H1 (cell line): Measurements from ENCODE around the gene CNBP. TPM values are rescaled to one million over a fixed set of nuclear protein-coding genes. Genes with fewer than 3 reads are reported as not detected.

Experiments used
- CTCF ChIA-PET: fragments of 300-600 bp; sonication (Branson Sonifier 250); formaldehyde crosslinking; loops from one replicate; lab custom pipeline; 2021; ENCODE audit not compliant: partially characterized antibody; lab: Charles Lee
- POLR2A ChIA-PET: fragments of 300-600 bp; sonication (Branson Sonifier 250); formaldehyde crosslinking; loops from one replicate; lab custom pipeline; 2021; ENCODE audit warnings: inconsistent platforms; ENCODE audit not compliant: partially characterized antibody; lab: Charles Lee
- DNase-seq, 2 experiments: peaks; one replicate each; pipeline versions ENCODE4 v3.0.0 to v3.0.0-alpha.2; 2010 to 2022; ENCODE audit warnings: low spot score in 2 of 2, low read depth in 1 of 2, mixed read lengths in 1 of 2
- FAIRE-seq: peaks from 2 replicates; lab custom pipeline; 2011; peaks lifted over from hg19 to GRCh38; lab: Jason Lieb, UNC
- H2AFZ ChIP-seq: 2 replicates; pipeline ENCODE4 v1.8.1; 2012; ENCODE audit warnings: low read length, inconsistent platforms
- H2AK5ac ChIP-seq: 2 replicates; pipeline ENCODE4 v1.6.1; 2013; ENCODE audit warnings: low read depth, low read length
- H2BK120ac ChIP-seq: replicated peaks from 2 replicates; pipeline ENCODE3; 2013; ENCODE audit warnings: low read depth, low read length, inconsistent platforms
- H2BK12ac ChIP-seq: 2 replicates; pipeline ENCODE4 v1.6.1; 2013; ENCODE audit warnings: low read depth, low read length
- H2BK15ac ChIP-seq: 2 replicates; pipeline ENCODE4 v1.6.1; 2013; ENCODE audit warnings: low read length
- H2BK20ac ChIP-seq: 2 replicates; pipeline ENCODE4 v1.6.1; 2013; ENCODE audit warnings: low read length
- H2BK5ac ChIP-seq: 2 replicates; pipeline ENCODE4 v1.6.1; 2013; ENCODE audit warnings: low read depth, low read length
- H3K14ac ChIP-seq: 2 replicates; pipeline ENCODE4 v1.6.1; 2013; ENCODE audit warnings: inconsistent platforms; ENCODE audit not compliant: insufficient read length
- H3K18ac ChIP-seq: 2 replicates; pipeline ENCODE4 v1.6.1; 2013; ENCODE audit warnings: low read length; ENCODE audit errors: extremely low read depth
- H3K23ac ChIP-seq: 2 replicates; pipeline ENCODE4 v1.6.1; 2013; ENCODE audit warnings: inconsistent platforms; ENCODE audit not compliant: insufficient read length
- H3K23me2 ChIP-seq: 2 replicates; pipeline ENCODE4 v1.6.1; 2013; ENCODE audit warnings: low read depth, low read length
- H3K27ac ChIP-seq: 2 replicates; pipeline ENCODE4 v1.6.1; 2011; ENCODE audit warnings: low read depth, low read length, inconsistent platforms
- H3K27me3 ChIP-seq, 4 experiments: replicated peaks in 1 of 4; 1 replicate in 1 of 4; 2 replicates in 3 of 4; pipeline versions ENCODE4 v1.6.1 to v1.8.1; 2011 to 2013; ENCODE audit warnings: low read length in 3 of 4, mild to moderate bottlenecking in 3 of 4, inconsistent platforms in 2 of 4, mixed read lengths in 2 of 4, moderate library complexity in 1 of 4; ENCODE audit not compliant: control insufficient read depth in 3 of 4, insufficient read depth in 3 of 4; ENCODE audit errors: extremely low read depth in 1 of 4
- H3K36me3 ChIP-seq, 4 experiments: 2 replicates each; pipeline versions ENCODE4 v1.6.1 to v1.8.1; 2011 to 2013; ENCODE audit warnings: mild to moderate bottlenecking in 4 of 4, low read length in 3 of 4, moderate library complexity in 2 of 4, control low read depth in 1 of 4, inconsistent platforms in 1 of 4; ENCODE audit not compliant: insufficient read depth in 4 of 4, control insufficient read depth in 2 of 4
- H3K4ac ChIP-seq: replicated peaks from 2 replicates; pipeline ENCODE3; 2013; ENCODE audit warnings: low read length, low read depth, mixed read lengths, inconsistent platforms; ENCODE audit not compliant: insufficient read length
- H3K4me1 ChIP-seq, 4 experiments: replicated peaks in 1 of 4; 1 replicate in 1 of 4; 2 replicates in 3 of 4; pipeline versions ENCODE4 v1.6.1 to v1.8.1; 2011 to 2013; ENCODE audit warnings: low read length in 3 of 4, inconsistent platforms in 2 of 4, mixed read lengths in 1 of 4; ENCODE audit not compliant: insufficient read depth in 4 of 4, control insufficient read depth in 3 of 4
- H3K4me2 ChIP-seq, 2 experiments: 2 replicates each; pipeline versions ENCODE4 v1.6.1 to v1.8.1; 2011 to 2013; ENCODE audit warnings: low read depth in 2 of 2, low read length in 2 of 2, control low read depth in 1 of 2, inconsistent platforms in 1 of 2, mild to moderate bottlenecking in 1 of 2; ENCODE audit not compliant: insufficient read depth in 1 of 2
- H3K4me3 ChIP-seq, 4 experiments: fragments of 200-600, 300-600 bp in 1 of 4; sonication (generic), shearing (Covaris generic), sonication (Bioruptor Twin) in 1 of 4; 2 replicates each; pipeline versions ENCODE4 v1.5.1 to v1.8.1; 2011 to 2016; ENCODE audit warnings: low read length in 4 of 4, low read depth in 3 of 4, control low read depth in 2 of 4, inconsistent platforms in 2 of 4, mild to moderate bottlenecking in 2 of 4, mixed read lengths in 1 of 4, moderate library complexity in 1 of 4; ENCODE audit not compliant: insufficient read depth in 2 of 4; ENCODE audit errors: extremely low read depth in 1 of 4
- H3K56ac ChIP-seq: replicated peaks from 2 replicates; pipeline ENCODE3; 2013; ENCODE audit warnings: low read depth, mild to moderate bottlenecking, mixed read lengths, low read length, inconsistent platforms; ENCODE audit not compliant: insufficient read length
- H3K79me1 ChIP-seq: 2 replicates; pipeline ENCODE4 v1.6.1; 2013; ENCODE audit warnings: low read depth, low read length, control low read depth
- H3K79me2 ChIP-seq, 2 experiments: 2 replicates each; pipeline versions ENCODE4 v1.6.1 to v1.8.1; 2012 to 2013; ENCODE audit warnings: low read length in 2 of 2, mild to moderate bottlenecking in 2 of 2, inconsistent platforms in 1 of 2; ENCODE audit not compliant: insufficient read depth in 2 of 2, control insufficient read depth in 1 of 2
- H3K9ac ChIP-seq, 4 experiments: replicated peaks in 1 of 4; 1 replicate in 1 of 4; 2 replicates in 3 of 4; pipeline versions ENCODE4 v1.6.1 to v1.8.1; 2011 to 2013; ENCODE audit warnings: low read depth in 3 of 4, low read length in 3 of 4, control low read depth in 2 of 4, mild to moderate bottlenecking in 2 of 4, moderate library complexity in 2 of 4, inconsistent platforms in 1 of 4; ENCODE audit errors: extremely low read depth in 1 of 4
- H3K9me3 ChIP-seq, 2 experiments: 2 replicates each; pipeline versions ENCODE4 v1.6.1 to v1.8.1; 2012 to 2013; ENCODE audit warnings: mild to moderate bottlenecking in 2 of 2, moderate library complexity in 2 of 2, control low read depth in 1 of 2, inconsistent platforms in 1 of 2, low read depth in 1 of 2, low read length in 1 of 2, mixed read lengths in 1 of 2; ENCODE audit not compliant: insufficient read depth in 2 of 2
- H4K20me1 ChIP-seq, 2 experiments: replicated peaks in 1 of 2; 2 replicates each; pipeline versions ENCODE3 to v1.8.1; 2011 to 2013; ENCODE audit warnings: inconsistent platforms in 2 of 2, low read length in 2 of 2, mild to moderate bottlenecking in 1 of 2; ENCODE audit not compliant: insufficient read depth in 2 of 2, control insufficient read depth in 1 of 2
- H4K5ac ChIP-seq: 2 replicates; pipeline ENCODE4 v1.6.1; 2013; ENCODE audit warnings: low read length, low read depth, mixed read lengths, inconsistent platforms; ENCODE audit not compliant: insufficient read length
- H4K8ac ChIP-seq: 2 replicates; pipeline ENCODE4 v1.8.0; 2013; ENCODE audit warnings: mild to moderate bottlenecking, moderate library complexity, low read length, inconsistent platforms; ENCODE audit not compliant: insufficient read depth; ENCODE audit errors: extremely low read depth
- H4K91ac ChIP-seq: replicated peaks from 2 replicates; pipeline ENCODE3; 2013; ENCODE audit warnings: low read length, mixed read lengths, inconsistent platforms; ENCODE audit not compliant: insufficient read length
- ASH2L ChIP-seq: fragments of 200-600, 300-600 bp; sonication (generic); IDR thresholded peaks from one replicate; pipeline ENCODE4 v1.7.1; 2017; ENCODE audit warnings: low read length
- E2F6 ChIP-seq: IDR thresholded peaks from 2 replicates; pipeline ENCODE4 v1.6.1; 2012; ENCODE audit warnings: inconsistent platforms
- EZH2 ChIP-seq: fragments of 200-600 bp; sonication (generic); IDR thresholded peaks from 2 replicates; pipeline ENCODE4 v1.7.1; 2012; ENCODE audit warnings: low read depth, mild to moderate bottlenecking, moderate library complexity, low read length, inconsistent platforms; ENCODE audit not compliant: severe bottlenecking
- GTF2F1 ChIP-seq: IDR thresholded peaks from 2 replicates; pipeline ENCODE4 v1.6.1; 2012; ENCODE audit warnings: low read depth, low read length, improper control_type of control experiment, borderline replicate concordance
- KDM5A ChIP-seq: fragments of 200-600 bp; IDR thresholded peaks from 2 replicates; pipeline ENCODE4 v1.7.1; 2012; ENCODE audit warnings: mild to moderate bottlenecking, low read length, inconsistent platforms, mixed read lengths
- SIRT6 ChIP-seq: IDR thresholded peaks from one replicate; pipeline ENCODE4 v1.7.1; 2012; ENCODE audit warnings: low read length, inconsistent platforms
- SP2 ChIP-seq: IDR thresholded peaks from 2 replicates; pipeline ENCODE4 v1.6.1; 2012; ENCODE audit warnings: mild to moderate bottlenecking, low read length, inconsistent platforms
- SRF ChIP-seq: IDR thresholded peaks from 2 replicates; pipeline ENCODE4 v1.6.1; 2011; ENCODE audit warnings: mild to moderate bottlenecking, low read depth, low read length, moderate library complexity
- TAF7 ChIP-seq: optimal IDR thresholded peaks from 2 replicates; pipeline ENCODE3; 2011; ENCODE audit warnings: low read depth, mild to moderate bottlenecking, inconsistent platforms, low read length, moderate library complexity, borderline replicate concordance
- WGBS, 2 experiments: shearing (Covaris generic) in 1 of 2; methylation state at CpG; one replicate each; pipeline versions ENCODE4 v1.1.6 to v1.1.7; 2013 to 2015; ENCODE audit warnings: low lambda C conversion rate in 2 of 2, mixed read lengths in 2 of 2, inconsistent platforms in 1 of 2, low coverage in 1 of 2, missing lambda C conversion rate in 1 of 2; ENCODE audit not compliant: insufficient replicate concordance in 2 of 2, insufficient coverage in 1 of 2, insufficient read length in 1 of 2; ENCODE audit errors: extremely low coverage in 1 of 2, missing lambda C conversion rate in 1 of 2; 5-methylcytosine and 5-hydroxymethylcytosine counted together
- polyA plus RNA-seq, 7 experiments: library from polyadenylated mRNA; depleted of rRNA in 3 of 7; stranded (reverse) in 5 of 7; unstranded in 2 of 7; fragments of >200 nt in 5 of 7; fragments of 200-250 nt in 2 of 7; gene quantifications; 1 replicate in 5 of 7; 2 replicates in 1 of 7; 4 replicates in 1 of 7; pipeline versions ENCODE4 v1.2.1 to v1.2.3, GENCODE V29; 2011 to 2013; ENCODE audit warnings: missing spikeins in 2 of 7, mixed read lengths in 2 of 7
- total RNA-seq: library from RNA; stranded (reverse); fragmentation: NEBNext Ultra II Directional; extraction: Animal tissue kit (Norgen Biotek cat#: 25700); gene quantifications from 2 replicates; pipeline ENCODE4 v1.2.1, GENCODE V29; 2021
- TF ChIP-seq, protein P1 (sequence below): IDR thresholded peaks from 2 replicates; pipeline ENCODE4 v1.6.1; 2012; ENCODE audit warnings: inconsistent platforms

The CNBP gene
- total and polyA plus RNA-seq, 2 of the 8 experiments (the other 6 are each of a cell fraction or from before 2014, with no cell fraction given), result 315 to 371 TPM

- H2BK5ac ChIP-seq, result no peak overlapping the region
- H3K9me3 ChIP-seq, result no peaks in the 10 kb centered on the region
- H3K23ac ChIP-seq, result no peak overlapping the region
- no peak overlapping the region for H4K91ac ChIP-seq
- CTCF ChIA-PET, result interaction anchor here (0.7 to 7.8 kb wide), 7 partner anchors 10 to 133 kb away, joined by 3 to 45 read pairs (median 3); no protein-coding TSS in a partner anchor
- H3K36me3 ChIP-seq, result peaks cover 0 to 3% (median 0%) of the 10 kb centered on the region in 4 experiments; a peak in 1 of 8 replicates
- no peak overlapping the region for H2AK5ac ChIP-seq
- no peak overlapping the region for H3K9ac ChIP-seq
- TF ChIP-seq, protein P1, sequence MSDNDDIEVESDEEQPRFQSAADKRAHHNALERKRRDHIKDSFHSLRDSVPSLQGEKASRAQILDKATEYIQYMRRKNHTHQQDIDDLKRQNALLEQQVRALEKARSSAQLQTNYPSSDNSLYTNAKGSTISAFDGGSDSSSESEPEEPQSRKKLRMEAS, result no peak
- TF ChIP-seq TAF7, result no peak
- no peak for TF ChIP-seq SP2
- no peak for TF ChIP-seq GTF2F1
- TF ChIP-seq SRF, result no peak
- TF ChIP-seq KDM5A, result no peak
- no peak for TF ChIP-seq SIRT6
- TF ChIP-seq E2F6, result no peak
- no peak for TF ChIP-seq ASH2L
- TF ChIP-seq EZH2, result no peak
- TF ChIP-seq, all 59 proteins: peak for 0
- peaks cover 5% of the 10 kb centered on the region; the same call in 1 of the 2 replicates for H3K23me2 ChIP-seq
- POLR2A ChIA-PET, result interaction anchor here (0.7 to 1.9 kb wide), 9 partner anchors 8 to 65 kb away, joined by 3 to 7 read pairs (median 4); no protein-coding TSS in a partner anchor
- no peaks in the 10 kb centered on the region; a peak in 1 of 7 replicates for H3K4me1 ChIP-seq
- no peak overlapping the region for H4K8ac ChIP-seq
- H3K56ac ChIP-seq, result no peak overlapping the region
- no peak overlapping the region for H3K4ac ChIP-seq
- peaks cover 25 to 39% of the 10 kb centered on the region in 2 experiments for H3K79me2 ChIP-seq
- H3K27me3 ChIP-seq, result no peaks in the 10 kb centered on the region
- H3K4me3 ChIP-seq, result no peak overlapping the region
- no peak overlapping the region for H3K14ac ChIP-seq
- WGBS, 2 experiments, result 95% methylated on average over 3 of the region's 3 CpGs; no CpG with 5 or more reads in 1 of the 2 experiments
- no peak overlapping the region for H2BK12ac ChIP-seq
- no peak for DNase-seq
- H3K18ac ChIP-seq, result no peak overlapping the region
- peaks cover 2 to 9% of the 10 kb centered on the region in 2 experiments for H4K20me1 ChIP-seq
- H2BK120ac ChIP-seq, result no peak overlapping the region
- H3K79me1 ChIP-seq, result 0 out of 2 replicates have a peak, but pooled peaks cover 2% of the 10 kb centered on the region
- H2BK15ac ChIP-seq, result no peak overlapping the region
- H3K4me2 ChIP-seq, result no peak overlapping the region
- FAIRE-seq, result no peak
- H2BK20ac ChIP-seq, result no peak overlapping the region
- no peak overlapping the region for H4K5ac ChIP-seq
- H2AFZ ChIP-seq, result no peak overlapping the region
- no peak overlapping the region for H3K27ac ChIP-seq
These were observed 2.1 kb upstream of the CNBP start for GRCh38 chr3:129185783-129186182.
